ENCODE results near the gene NOL9. TPM values are rescaled to one million over a fixed set of nuclear protein-coding genes. Genes with fewer than 3 reads are reported as not detected.

Gene NOL9
- total RNA-seq, 1 donor from 2014 or later: 58.5 TPM

GRCh38 chr1:6526316-6526715 lies 28.0 kb downstream of the NOL9 start:
- intact Hi-C loops (cut with micrococcal nuclease): no loop called here

- intact Hi-C loops (cut with micrococcal nuclease): no loop called here
These were observed 30.7 kb downstream of the NOL9 start for GRCh38 chr1:6523566-6523965.

- intact Hi-C loops (cut with micrococcal nuclease): no loop called here
These were observed 32.8 kb downstream of the NOL9 start for GRCh38 chr1:6521536-6521935.

GRCh38 chr1:6519935-6520671 lies 34.2 kb downstream of the NOL9 start:
- intact Hi-C loops (cut with micrococcal nuclease): no loop called here

GRCh38 chr1:6519491-6519934 lies 34.8 kb downstream of the NOL9 start:
- intact Hi-C loops (cut with micrococcal nuclease): no loop called here

- intact Hi-C loops (cut with micrococcal nuclease): no loop called here
These were observed 36.9 kb downstream of the NOL9 start for GRCh38 chr1:6517435-6517851.

- intact Hi-C loops (cut with micrococcal nuclease): no loop called here
These were observed 38.5 kb downstream of the NOL9 start for GRCh38 chr1:6515771-6516170.

- intact Hi-C loops (cut with micrococcal nuclease): no loop called here
These were observed 41.0 kb downstream of the NOL9 start for GRCh38 chr1:6513320-6513801.

- intact Hi-C loops (cut with micrococcal nuclease): no loop called here
These were observed 41.4 kb downstream of the NOL9 start for GRCh38 chr1:6512908-6513280.

- intact Hi-C loops (cut with micrococcal nuclease): no loop called here
These were observed 41.9 kb downstream of the NOL9 start for GRCh38 chr1:6512245-6512907.

- intact Hi-C loops (cut with micrococcal nuclease): no loop called here
These were observed 42.6 kb downstream of the NOL9 start for GRCh38 chr1:6511561-6512244.

GRCh38 chr1:6511056-6511455 lies 43.3 kb downstream of the NOL9 start:
- intact Hi-C loops (cut with micrococcal nuclease): no loop called here

- intact Hi-C loops (cut with micrococcal nuclease): no loop called here
These were observed 43.8 kb downstream of the NOL9 start for GRCh38 chr1:6510493-6510892.

- intact Hi-C loops (cut with micrococcal nuclease): no loop called here
These were observed 44.4 kb downstream of the NOL9 start for GRCh38 chr1:6509919-6510291.

GRCh38 chr1:6509220-6509918 lies 44.9 kb downstream of the NOL9 start:
- intact Hi-C loops (cut with micrococcal nuclease): no loop called here

GRCh38 chr1:6508816-6509189 lies 45.5 kb downstream of the NOL9 start:
- intact Hi-C loops (cut with micrococcal nuclease): no loop called here

GRCh38 chr1:6508154-6508815 lies 46.0 kb downstream of the NOL9 start:
- intact Hi-C loops (cut with micrococcal nuclease): no loop called here

- intact Hi-C loops (cut with micrococcal nuclease): no loop called here
These were observed 46.8 kb downstream of the NOL9 start for GRCh38 chr1:6507461-6507911.

GRCh38 chr1:6507037-6507428 lies 47.3 kb downstream of the NOL9 start:
- intact Hi-C loops (cut with micrococcal nuclease): no loop called here

GRCh38 chr1:6506210-6507036 lies 47.9 kb downstream of the NOL9 start:
- intact Hi-C loops (cut with micrococcal nuclease): no loop called here

Measured in T-helper 2 cell treated with Interferon-gamma antibody and Interleukin-4, amounts not matched to agents 100 ng/mL and 5 ng/mL, for 36 hours (primary cell).